Panc1 (cell line): Measurements from ENCODE around the gene MDM1. TPM values are rescaled to one million over a fixed set of nuclear protein-coding genes. Genes with fewer than 3 reads are reported as not detected.

ENCODE experiments used
- ATAC-seq: fragments of 200-7000 bp; cut with Tn5 transposase; 2 replicates; pipeline ENCODE4 v1.9.1; 2020; ENCODE audit warnings: mild to moderate bottlenecking, moderate library complexity
- BruUV-seq: library from RNA; stranded (reverse); fragments of 400-500 nt; replicated peaks from 2 replicates; lab custom pipeline; 2021; lab: Mats Ljungman, UMichigan
- CTCF ChIA-PET: fragments of 300-600 bp; sonication (Branson Sonifier 250); formaldehyde crosslinking; loops from one replicate; lab custom pipeline; 2022; ENCODE audit warnings: antibody characterized with exemption; lab: Charles Lee
- POLR2A ChIA-PET: fragments of 300-600 bp; sonication (Branson Sonifier 250); formaldehyde crosslinking; loops from one replicate; lab custom pipeline; 2022; ENCODE audit warnings: antibody characterized with exemption; lab: Charles Lee
- DNase-seq: peaks from one replicate; pipeline ENCODE4 v3.0.0-alpha.2; 2010; ENCODE audit warnings: low read depth, low spot score
- H3K27ac ChIP-seq: 2 replicates; pipeline ENCODE4 v1.5.1; 2011; ENCODE audit warnings: mild to moderate bottlenecking, low read length, inconsistent platforms
- H3K27me3 ChIP-seq: fragments of 200-500 bp; sonication (Bioruptor generic); 2 replicates; pipeline ENCODE4 v1.6.0; 2014; ENCODE audit warnings: low read length, inconsistent platforms; ENCODE audit not compliant: control insufficient read depth, insufficient read depth
- H3K36me3 ChIP-seq: fragments of 200-500 bp; sonication (Bioruptor generic); 2 replicates; pipeline ENCODE4 v1.5.1; 2014; ENCODE audit warnings: inconsistent platforms, mild to moderate bottlenecking, low read length, moderate library complexity; ENCODE audit not compliant: control insufficient read depth, insufficient read depth
- H3K4me1 ChIP-seq: 2 replicates; pipeline ENCODE4 v1.5.1; 2011; ENCODE audit warnings: inconsistent platforms, mild to moderate bottlenecking, low read length, moderate library complexity; ENCODE audit not compliant: control insufficient read depth, insufficient read depth
- H3K4me3 ChIP-seq, 2 experiments: 2 replicates each; pipeline ENCODE4 v1.5.1; 2011 to 2012; ENCODE audit warnings: low read depth in 2 of 2, low read length in 2 of 2, mild to moderate bottlenecking in 2 of 2, inconsistent platforms in 1 of 2, moderate library complexity in 1 of 2
- H3K9me3 ChIP-seq: fragments of 200-500 bp; sonication (Bioruptor generic); 2 replicates; pipeline ENCODE4 v1.5.1; 2014; ENCODE audit warnings: low read depth, mild to moderate bottlenecking, inconsistent platforms, low read length, moderate library complexity; ENCODE audit not compliant: control insufficient read depth, insufficient read depth
- CTCF ChIP-seq: fragments of 450-650 bp; IDR thresholded peaks from 2 replicates; pipeline ENCODE4 v1.5.1; 2017; ENCODE audit warnings: mild to moderate bottlenecking
- POLR2AphosphoS5 ChIP-seq: IDR thresholded peaks from 2 replicates; pipeline ENCODE4 v1.6.1; 2012; ENCODE audit warnings: mild to moderate bottlenecking, low read depth, low read length, moderate library complexity
- REST ChIP-seq, 2 experiments: IDR thresholded peaks; 2 replicates each; pipeline ENCODE4 v1.6.1; 2011 to 2012; ENCODE audit warnings: low read depth in 2 of 2, control low read depth in 1 of 2, low read length in 1 of 2, mild to moderate bottlenecking in 1 of 2, moderate library complexity in 1 of 2; ENCODE audit not compliant: insufficient read depth in 1 of 2
- SIN3A ChIP-seq: IDR thresholded peaks from 2 replicates; pipeline ENCODE4 v1.6.1; 2012; ENCODE audit warnings: low read depth, mild to moderate bottlenecking, low read length, moderate library complexity, borderline replicate concordance; ENCODE audit not compliant: insufficient read depth
- TCF7L2 ChIP-seq: IDR thresholded peaks from 2 replicates; pipeline ENCODE4 v1.6.1; 2011; ENCODE audit warnings: mild to moderate bottlenecking, low read depth, low read length, inconsistent platforms
- in situ Hi-C: cut with HindIII; loops from 2 replicates; pipeline ENCODE4 v1.10.0; 2016; ENCODE audit warnings: low sequenced_read_pairs, low pct_unique_long_range_greater_than_20kb
- intact Hi-C: fragments of 100-400 bp; cut with micrococcal nuclease; formaldehyde crosslinking; loops from one replicate; pipeline ENCODE4 v1.10.0; 2022; ENCODE audit not compliant: unreplicated experiment
- total RNA-seq: library from RNA; stranded (reverse); gene quantifications from one replicate; pipeline ENCODE4 v1.2.1, GENCODE V29; 2021; ENCODE audit not compliant: unreplicated experiment

MDM1 gene
- total RNA-seq, 1 experiment from 2014 or later: 17.8 TPM

GRCh38 chr12:68305278-68305677, 26.9 kb downstream of the MDM1 start:
- intact Hi-C loops: no loop called here
- H3K36me3 ChIP-seq: peaks cover 11% of the 10 kb centered on the region
- no peaks in the 10 kb centered on the region for H3K4me1 ChIP-seq
- ATAC-seq (no peak), DNase-seq (no peak)
- BruUV-seq: no TSS peak
- no peaks in the 10 kb centered on the region for H3K27me3 ChIP-seq
- in situ Hi-C loops: no loop called here
- ChIA-PET CTCF (no interaction called here), POLR2A (interaction anchor here (0.6 kb wide), 1 partner anchor 1221 kb away, joined by 5 read pairs; no protein-coding TSS in a partner anchor)
- 0 out of 2 replicates have a peak, but pooled peaks cover 3% of the 10 kb centered on the region for H3K9me3 ChIP-seq
- H3K4me3 ChIP-seq: no peak overlapping the region
- TF ChIP-seq CTCF (no peak), SIN3A (no peak), TCF7L2 (no peak), POLR2AphosphoS5 (no peak), REST (IDR thresholded peaks at IDR 0.05; ENCODE audit: insufficient read depth in 1 of 2, low read depth in 2 of 2, low read length in 1 of 2) (no peak)
- no peak overlapping the region for H3K27ac ChIP-seq

GRCh38 chr12:68304626-68305025, 27.5 kb downstream of the MDM1 start:
- ATAC-seq (no peak), DNase-seq (no peak)
- H3K4me1 ChIP-seq: no peaks in the 10 kb centered on the region
- peaks cover 8% of the 10 kb centered on the region; the same call in 1 of the 2 replicates for H3K9me3 ChIP-seq
- ChIA-PET POLR2A (no interaction called here), CTCF (no interaction called here)
- intact Hi-C loops: no loop called here
- no peak overlapping the region for H3K4me3 ChIP-seq
- no peaks in the 10 kb centered on the region for H3K27me3 ChIP-seq
- in situ Hi-C loops: no loop called here
- peaks cover 9% of the 10 kb centered on the region for H3K36me3 ChIP-seq
- H3K27ac ChIP-seq: no peak overlapping the region
- TF ChIP-seq TCF7L2: no peak
- TF ChIP-seq POLR2AphosphoS5: no peak
- TF ChIP-seq REST (IDR thresholded peaks at IDR 0.05; ENCODE audit: insufficient read depth in 1 of 2, low read depth in 2 of 2, low read length in 1 of 2): no peak
- TF ChIP-seq SIN3A: no peak
- TF ChIP-seq CTCF: no peak
- no TSS peak for BruUV-seq
